Measurements from ENCODE around the gene DIAPH2. TPM values are rescaled to one million over a fixed set of nuclear protein-coding genes. Genes with fewer than 3 reads are reported as not detected.

Gene DIAPH2
- total RNA-seq, 4 donors from 2014 or later, result 41.8 to 64.5 (median 54.5) TPM

GRCh38 chrX:97431281-97431680 lies 746.6 kb downstream of the DIAPH2 start:
- no peak for DNase-seq (ENCODE audit: extremely low spot score)
- Histone ChIP-seq H3K27ac (replicated peaks in 1 of 4) (no peak overlapping the region), H3K4me1 (no peaks in the 10 kb centered on the region), H3K4me3 (no peak overlapping the region), H3K27me3 (no peaks in the 10 kb centered on the region), H3K36me3 (no peaks in the 10 kb centered on the region), H3K9me3 (no peaks in the 10 kb centered on the region)
- intact Hi-C loops (cut with DNase I), result no loop called here
- TF ChIP-seq POLR2AphosphoS5 (IDR thresholded peaks at IDR 0.05) (no peak), EP300 (IDR thresholded peaks at IDR 0.05) (no peak), POLR2A (IDR thresholded peaks at IDR 0.05; ENCODE audit: low read depth) (no peak)
- TF ChIP-seq, protein P1, sequence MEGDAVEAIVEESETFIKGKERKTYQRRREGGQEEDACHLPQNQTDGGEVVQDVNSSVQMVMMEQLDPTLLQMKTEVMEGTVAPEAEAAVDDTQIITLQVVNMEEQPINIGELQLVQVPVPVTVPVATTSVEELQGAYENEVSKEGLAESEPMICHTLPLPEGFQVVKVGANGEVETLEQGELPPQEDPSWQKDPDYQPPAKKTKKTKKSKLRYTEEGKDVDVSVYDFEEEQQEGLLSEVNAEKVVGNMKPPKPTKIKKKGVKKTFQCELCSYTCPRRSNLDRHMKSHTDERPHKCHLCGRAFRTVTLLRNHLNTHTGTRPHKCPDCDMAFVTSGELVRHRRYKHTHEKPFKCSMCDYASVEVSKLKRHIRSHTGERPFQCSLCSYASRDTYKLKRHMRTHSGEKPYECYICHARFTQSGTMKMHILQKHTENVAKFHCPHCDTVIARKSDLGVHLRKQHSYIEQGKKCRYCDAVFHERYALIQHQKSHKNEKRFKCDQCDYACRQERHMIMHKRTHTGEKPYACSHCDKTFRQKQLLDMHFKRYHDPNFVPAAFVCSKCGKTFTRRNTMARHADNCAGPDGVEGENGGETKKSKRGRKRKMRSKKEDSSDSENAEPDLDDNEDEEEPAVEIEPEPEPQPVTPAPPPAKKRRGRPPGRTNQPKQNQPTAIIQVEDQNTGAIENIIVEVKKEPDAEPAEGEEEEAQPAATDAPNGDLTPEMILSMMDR (IDR thresholded peaks at IDR 0.05), result no peak
- 68% methylated on average over 1 of the region's 1 CpG for WGBS

DNA sequence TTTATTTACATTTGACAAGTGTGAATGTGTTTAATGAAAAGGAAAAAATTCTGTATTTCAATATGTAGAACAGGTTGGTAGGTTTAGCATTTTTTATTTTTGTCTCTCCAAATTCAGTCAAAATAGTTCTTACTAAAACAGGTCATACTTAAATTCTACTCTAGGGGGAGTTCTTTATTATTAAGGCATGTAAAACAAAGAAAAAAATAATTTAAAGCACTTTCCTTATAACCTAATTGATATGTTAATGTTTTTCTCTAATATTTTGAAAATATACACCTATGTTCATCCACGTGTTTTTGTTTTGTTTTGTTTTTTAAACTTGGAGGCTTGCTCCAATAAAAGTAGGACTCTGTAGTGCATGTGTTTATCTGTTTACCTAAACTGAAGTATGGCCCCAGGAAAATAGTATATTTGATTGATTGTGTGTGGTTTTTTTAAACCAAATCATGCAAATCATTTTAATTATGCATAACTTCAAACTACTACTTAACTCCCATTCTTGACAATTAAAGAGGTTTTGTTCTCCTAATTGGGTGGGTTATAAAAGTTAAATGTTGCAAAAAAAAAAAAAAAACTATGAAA lies 761.7 kb downstream of the DIAPH2 start:
- WGBS, result 81% methylated on average over 1 of the region's 1 CpG
- Histone ChIP-seq H3K36me3 (no peaks in the 10 kb centered on the region), H3K9me3 (no peaks in the 10 kb centered on the region), H3K27ac (replicated peaks in 1 of 4) (no peak overlapping the region), H3K4me3 (no peak overlapping the region), H3K4me1 (no peaks in the 10 kb centered on the region), H3K27me3 (no peaks in the 10 kb centered on the region)
- DNase-seq (ENCODE audit: extremely low spot score), result no peak
- intact Hi-C loops (cut with DNase I), result no loop called here
- TF ChIP-seq POLR2A (IDR thresholded peaks at IDR 0.05; ENCODE audit: low read depth) (no peak), POLR2AphosphoS5 (IDR thresholded peaks at IDR 0.05) (no peak), EP300 (IDR thresholded peaks at IDR 0.05) (no peak)
- TF ChIP-seq, protein P1 (IDR thresholded peaks at IDR 0.05), result no peak

GRCh38 chrX:97447306-97447705 lies 762.7 kb downstream of the DIAPH2 start:
- Histone ChIP-seq H3K36me3 (no peaks in the 10 kb centered on the region), H3K27me3 (no peaks in the 10 kb centered on the region), H3K27ac (replicated peaks in 1 of 4) (no peak overlapping the region), H3K9me3 (no peaks in the 10 kb centered on the region), H3K4me1 (no peaks in the 10 kb centered on the region), H3K4me3 (no peak overlapping the region)
- TF ChIP-seq, protein P1 (IDR thresholded peaks at IDR 0.05), result no peak
- intact Hi-C loops (cut with DNase I), result no loop called here
- DNase-seq (ENCODE audit: extremely low spot score), result no peak
- 82% methylated on average over 5 of the region's 5 CpGs for WGBS

DNA sequence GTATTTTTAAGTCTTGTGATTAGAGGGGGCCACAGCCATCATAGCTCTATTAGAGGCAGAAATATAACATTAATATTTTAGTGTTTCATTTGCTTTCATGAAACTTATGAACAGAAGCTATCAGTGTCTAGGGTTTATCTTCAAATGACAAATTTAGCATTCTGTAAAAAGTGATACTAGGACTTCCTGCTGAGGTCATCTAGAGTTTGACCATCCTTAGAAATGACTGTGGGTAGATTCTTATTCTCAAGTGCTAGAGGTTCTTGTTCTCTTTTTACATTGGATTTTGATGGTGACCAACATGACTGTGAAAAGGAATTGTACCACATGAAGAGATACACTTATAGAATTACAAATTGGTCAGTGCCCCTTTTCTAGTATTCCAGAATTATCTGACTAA lies 767.6 kb downstream of the DIAPH2 start:
- intact Hi-C loops (cut with DNase I), result no loop called here
- TF ChIP-seq, protein P1 (IDR thresholded peaks at IDR 0.05), result no peak
- TF ChIP-seq POLR2AphosphoS5 (IDR thresholded peaks at IDR 0.05) (no peak), POLR2A (IDR thresholded peaks at IDR 0.05; ENCODE audit: low read depth) (no peak), EP300 (IDR thresholded peaks at IDR 0.05) (no peak)
- no peak for DNase-seq (ENCODE audit: extremely low spot score)
- Histone ChIP-seq H3K9me3 (no peaks in the 10 kb centered on the region), H3K4me3 (no peak overlapping the region), H3K27me3 (no peaks in the 10 kb centered on the region), H3K27ac (replicated peaks in 1 of 4) (no peak overlapping the region), H3K4me1 (no peaks in the 10 kb centered on the region), H3K36me3 (no peaks in the 10 kb centered on the region)

GRCh38 chrX:97461763-97462162 lies 777.1 kb downstream of the DIAPH2 start:
- DNase-seq (ENCODE audit: extremely low spot score), result no peak
- TF ChIP-seq POLR2AphosphoS5 (IDR thresholded peaks at IDR 0.05) (no peak), POLR2A (IDR thresholded peaks at IDR 0.05; ENCODE audit: low read depth) (no peak), EP300 (IDR thresholded peaks at IDR 0.05) (no peak)
- TF ChIP-seq, protein P1 (IDR thresholded peaks at IDR 0.05), result no peak
- Histone ChIP-seq H3K27ac (replicated peaks in 1 of 4) (no peak overlapping the region), H3K9me3 (no peaks in the 10 kb centered on the region), H3K4me1 (no peaks in the 10 kb centered on the region), H3K36me3 (no peaks in the 10 kb centered on the region), H3K27me3 (no peaks in the 10 kb centered on the region), H3K4me3 (no peak overlapping the region)
- 97% methylated on average over 1 of the region's 1 CpG for WGBS
- intact Hi-C loops (cut with DNase I), result no loop called here

All from esophagus muscularis mucosa (tissue), 4 donors.